ENCODE data around the gene NEK7. TPM values are rescaled to one million over a fixed set of nuclear protein-coding genes. Genes with fewer than 3 reads are reported as not detected.

The NEK7 gene
- polyA plus RNA-seq, 1 donor from 2014 or later: 3.3 TPM

DNA sequence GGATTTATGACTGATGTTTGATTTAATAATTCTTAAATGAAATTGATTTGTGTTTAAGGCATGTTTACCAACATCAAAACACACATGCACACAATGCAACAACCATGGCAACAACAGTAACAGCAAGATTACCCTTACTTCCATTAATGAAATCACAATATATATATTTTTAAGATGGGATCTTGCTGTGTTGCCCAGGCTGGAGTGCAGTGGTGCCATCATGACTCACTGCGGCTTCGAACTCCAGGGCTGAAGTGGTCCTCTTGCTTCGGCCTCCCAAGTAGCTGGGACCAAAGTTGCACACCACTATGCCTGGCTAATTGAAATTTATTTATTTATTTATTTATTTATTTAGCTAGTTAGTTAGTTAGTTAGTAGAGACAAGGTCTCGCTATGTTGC is 27.7 kb downstream of the NEK7 start:
- no peaks in the 10 kb centered on the region for H3K27me3 ChIP-seq (ENCODE audit: insufficient read depth, low read depth, low read length)
- H3F3A ChIP-seq (ENCODE audit: insufficient read depth, low read length, poor library complexity, severe bottlenecking): no peaks in the 10 kb centered on the region
- H3K27ac ChIP-seq (ENCODE audit: low read length): no peak overlapping the region
- H3K9me3 ChIP-seq (ENCODE audit: low read length): no peaks in the 10 kb centered on the region
- no peaks in the 10 kb centered on the region for H3K36me3 ChIP-seq (ENCODE audit: insufficient read depth, low read length)
- H3K4me3 ChIP-seq (ENCODE audit: low read length): no peak overlapping the region
- H3K9ac ChIP-seq (ENCODE audit: low read length): no peak overlapping the region
- H3K79me2 ChIP-seq (replicated peaks; ENCODE audit: insufficient read depth, low read length): peaks cover 9% of the 10 kb centered on the region
- no peak overlapping the region for H3K4me2 ChIP-seq (ENCODE audit: low read length)
- TF ChIP-seq SMC3 (conservative IDR thresholded peaks at IDR 0.05; ENCODE audit: poor library complexity) (no peak), EZH2 (IDR thresholded peaks at IDR 0.05; ENCODE audit: borderline replicate concordance, insufficient read depth, low read length, poor library complexity, severe bottlenecking) (no peak), TAF1 (IDR thresholded peaks at IDR 0.05; ENCODE audit: low read depth) (no peak), MXI1 (conservative IDR thresholded peaks at IDR 0.05; ENCODE audit: poor library complexity, severe bottlenecking) (no peak), EP300 (conservative IDR thresholded peaks at IDR 0.05; ENCODE audit: poor library complexity, severe bottlenecking) (no peak), POLR2AphosphoS5 (IDR thresholded peaks at IDR 0.05) (no peak), RAD21 (conservative IDR thresholded peaks at IDR 0.05) (no peak)
- TF ChIP-seq, protein P1, sequence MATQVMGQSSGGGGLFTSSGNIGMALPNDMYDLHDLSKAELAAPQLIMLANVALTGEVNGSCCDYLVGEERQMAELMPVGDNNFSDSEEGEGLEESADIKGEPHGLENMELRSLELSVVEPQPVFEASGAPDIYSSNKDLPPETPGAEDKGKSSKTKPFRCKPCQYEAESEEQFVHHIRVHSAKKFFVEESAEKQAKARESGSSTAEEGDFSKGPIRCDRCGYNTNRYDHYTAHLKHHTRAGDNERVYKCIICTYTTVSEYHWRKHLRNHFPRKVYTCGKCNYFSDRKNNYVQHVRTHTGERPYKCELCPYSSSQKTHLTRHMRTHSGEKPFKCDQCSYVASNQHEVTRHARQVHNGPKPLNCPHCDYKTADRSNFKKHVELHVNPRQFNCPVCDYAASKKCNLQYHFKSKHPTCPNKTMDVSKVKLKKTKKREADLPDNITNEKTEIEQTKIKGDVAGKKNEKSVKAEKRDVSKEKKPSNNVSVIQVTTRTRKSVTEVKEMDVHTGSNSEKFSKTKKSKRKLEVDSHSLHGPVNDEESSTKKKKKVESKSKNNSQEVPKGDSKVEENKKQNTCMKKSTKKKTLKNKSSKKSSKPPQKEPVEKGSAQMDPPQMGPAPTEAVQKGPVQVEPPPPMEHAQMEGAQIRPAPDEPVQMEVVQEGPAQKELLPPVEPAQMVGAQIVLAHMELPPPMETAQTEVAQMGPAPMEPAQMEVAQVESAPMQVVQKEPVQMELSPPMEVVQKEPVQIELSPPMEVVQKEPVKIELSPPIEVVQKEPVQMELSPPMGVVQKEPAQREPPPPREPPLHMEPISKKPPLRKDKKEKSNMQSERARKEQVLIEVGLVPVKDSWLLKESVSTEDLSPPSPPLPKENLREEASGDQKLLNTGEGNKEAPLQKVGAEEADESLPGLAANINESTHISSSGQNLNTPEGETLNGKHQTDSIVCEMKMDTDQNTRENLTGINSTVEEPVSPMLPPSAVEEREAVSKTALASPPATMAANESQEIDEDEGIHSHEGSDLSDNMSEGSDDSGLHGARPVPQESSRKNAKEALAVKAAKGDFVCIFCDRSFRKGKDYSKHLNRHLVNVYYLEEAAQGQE (IDR thresholded peaks at IDR 0.05; ENCODE audit: borderline replicate concordance): no peak
- TF ChIP-seq, protein P2, sequence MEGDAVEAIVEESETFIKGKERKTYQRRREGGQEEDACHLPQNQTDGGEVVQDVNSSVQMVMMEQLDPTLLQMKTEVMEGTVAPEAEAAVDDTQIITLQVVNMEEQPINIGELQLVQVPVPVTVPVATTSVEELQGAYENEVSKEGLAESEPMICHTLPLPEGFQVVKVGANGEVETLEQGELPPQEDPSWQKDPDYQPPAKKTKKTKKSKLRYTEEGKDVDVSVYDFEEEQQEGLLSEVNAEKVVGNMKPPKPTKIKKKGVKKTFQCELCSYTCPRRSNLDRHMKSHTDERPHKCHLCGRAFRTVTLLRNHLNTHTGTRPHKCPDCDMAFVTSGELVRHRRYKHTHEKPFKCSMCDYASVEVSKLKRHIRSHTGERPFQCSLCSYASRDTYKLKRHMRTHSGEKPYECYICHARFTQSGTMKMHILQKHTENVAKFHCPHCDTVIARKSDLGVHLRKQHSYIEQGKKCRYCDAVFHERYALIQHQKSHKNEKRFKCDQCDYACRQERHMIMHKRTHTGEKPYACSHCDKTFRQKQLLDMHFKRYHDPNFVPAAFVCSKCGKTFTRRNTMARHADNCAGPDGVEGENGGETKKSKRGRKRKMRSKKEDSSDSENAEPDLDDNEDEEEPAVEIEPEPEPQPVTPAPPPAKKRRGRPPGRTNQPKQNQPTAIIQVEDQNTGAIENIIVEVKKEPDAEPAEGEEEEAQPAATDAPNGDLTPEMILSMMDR (IDR thresholded peaks at IDR 0.05; ENCODE audit: poor library complexity, severe bottlenecking): no peak
- H4K20me1 ChIP-seq (ENCODE audit: insufficient read depth): no peaks in the 10 kb centered on the region
- no peak overlapping the region for H2AFZ ChIP-seq (ENCODE audit: low read depth, low read length)
- H3K9me2 ChIP-seq (ENCODE audit: insufficient read depth, low read length): no peaks in the 10 kb centered on the region

DNA sequence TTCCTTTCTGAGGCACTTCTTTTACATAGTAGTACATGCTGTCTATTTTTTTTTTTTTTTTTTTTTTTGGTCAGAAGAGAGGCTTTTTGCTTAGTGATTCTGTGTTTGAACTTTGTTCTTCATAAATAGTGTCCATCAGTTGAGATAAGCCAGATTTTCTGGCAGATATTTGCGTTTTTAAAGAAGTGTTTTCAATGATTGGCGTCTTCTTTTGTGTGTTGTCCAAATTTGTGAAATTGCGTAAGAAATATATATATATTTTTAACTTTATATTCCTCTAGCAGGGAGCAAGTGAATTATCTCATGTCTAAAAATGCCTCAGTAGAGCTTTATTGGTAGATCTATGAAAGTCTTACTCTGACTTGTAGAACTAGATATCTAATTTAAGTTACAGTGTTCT is 28.3 kb downstream of the NEK7 start:
- peaks cover 9% of the 10 kb centered on the region for H3K79me2 ChIP-seq (replicated peaks; ENCODE audit: insufficient read depth, low read length)
- H3K27ac ChIP-seq (ENCODE audit: low read length): no peak overlapping the region
- no peaks in the 10 kb centered on the region for H4K20me1 ChIP-seq (ENCODE audit: insufficient read depth)

More for the DNA sequence above, 28.3 kb downstream of the NEK7 start:
- Histone ChIP-seq H3K9ac (ENCODE audit: low read length) (no peak overlapping the region), H3F3A (ENCODE audit: insufficient read depth, low read length, poor library complexity, severe bottlenecking) (no peaks in the 10 kb centered on the region), H2AFZ (ENCODE audit: low read depth, low read length) (no peak overlapping the region), H3K4me2 (ENCODE audit: low read length) (no peak overlapping the region), H3K4me3 (ENCODE audit: low read length) (no peak overlapping the region), H3K27me3 (ENCODE audit: insufficient read depth, low read depth, low read length) (no peaks in the 10 kb centered on the region), H3K36me3 (ENCODE audit: insufficient read depth, low read length) (no peaks in the 10 kb centered on the region), H3K9me3 (ENCODE audit: low read length) (no peaks in the 10 kb centered on the region), H3K9me2 (ENCODE audit: insufficient read depth, low read length) (no peaks in the 10 kb centered on the region)
- TF ChIP-seq RAD21 (conservative IDR thresholded peaks at IDR 0.05): no peak
- no peak for TF ChIP-seq SMC3 (conservative IDR thresholded peaks at IDR 0.05; ENCODE audit: poor library complexity)
- no peak for TF ChIP-seq EZH2 (IDR thresholded peaks at IDR 0.05; ENCODE audit: borderline replicate concordance, insufficient read depth, low read length, poor library complexity, severe bottlenecking)
- no peak for TF ChIP-seq TAF1 (IDR thresholded peaks at IDR 0.05; ENCODE audit: low read depth)
- TF ChIP-seq POLR2AphosphoS5 (IDR thresholded peaks at IDR 0.05): no peak
- no peak for TF ChIP-seq EP300 (conservative IDR thresholded peaks at IDR 0.05; ENCODE audit: poor library complexity, severe bottlenecking)
- TF ChIP-seq, protein P2 (IDR thresholded peaks at IDR 0.05; ENCODE audit: poor library complexity, severe bottlenecking): no peak

Data from neural cell (in vitro differentiated cells).